NCI-H345 (cell line): Measurements from ENCODE around the gene RNF157.
"Not testable (repeated sequence)": the region's sequence is repeated elsewhere in the genome, so short reads cannot be mapped to it uniquely, and the experiment has no call there.

Source experiments
- DNase-seq: peaks from one replicate; lab custom pipeline; 2025; lab: John Stamatoyannopoulos, UW

Gene RNF157

GRCh38 chr17:76189247-76189646 is 51.0 kb downstream of the RNF157 start:
- DNase-seq: no peak

- no peak for DNase-seq
Observed at GRCh38 chr17:76188213-76189016, 51.9 kb downstream of the RNF157 start.

- not testable (repeated sequence) for DNase-seq
Observed at GRCh38 chr17:76186774-76187173, 53.5 kb downstream of the RNF157 start.

- no peak for DNase-seq
Observed at GRCh38 chr17:76184290-76184689, 56.0 kb downstream of the RNF157 start.

GRCh38 chr17:76182016-76182764 is 58.1 kb downstream of the RNF157 start:
- peak; percentile 91 for DNase-seq

- no peak for DNase-seq
Observed at GRCh38 chr17:76179496-76180467, 60.5 kb downstream of the RNF157 start.

GRCh38 chr17:76178124-76178523 is 62.2 kb downstream of the RNF157 start:
- no peak for DNase-seq

GRCh38 chr17:76176701-76177574 is 63.4 kb downstream of the RNF157 start:
- DNase-seq: no peak

- no peak for DNase-seq
Observed at GRCh38 chr17:76174037-76174436, 66.3 kb downstream of the RNF157 start.

- no peak for DNase-seq
Observed at GRCh38 chr17:76173474-76173873, 66.8 kb downstream of the RNF157 start.

GRCh38 chr17:76171706-76172105 is 68.6 kb downstream of the RNF157 start:
- no peak for DNase-seq

- DNase-seq: no peak
Observed at GRCh38 chr17:76170114-76170513, 70.2 kb downstream of the RNF157 start.

- DNase-seq: no peak
Observed at GRCh38 chr17:76166906-76167305, 73.4 kb downstream of the RNF157 start.

- DNase-seq: no peak
Observed at GRCh38 chr17:76166168-76166567, 74.1 kb downstream of the RNF157 start.

GRCh38 chr17:76164331-76164730 is 76.0 kb downstream of the RNF157 start:
- no peak for DNase-seq

GRCh38 chr17:76163919-76164318 is 76.4 kb downstream of the RNF157 start:
- DNase-seq: no peak

- DNase-seq: no peak
Observed at GRCh38 chr17:76161619-76162266, 78.5 kb downstream of the RNF157 start.

- no peak for DNase-seq
Observed at GRCh38 chr17:76160896-76161528, 79.3 kb downstream of the RNF157 start.

GRCh38 chr17:76159157-76159556 is 81.1 kb downstream of the RNF157 start:
- no peak for DNase-seq

- DNase-seq: no peak
Observed at GRCh38 chr17:76157759-76158158, 82.5 kb downstream of the RNF157 start.
